Liver (tissue), 2 donors: ENCODE data around the gene TFDP1.

Source experiments
- RAD21 ChIP-seq, 2 donors: IDR thresholded peaks; 2 replicates each; pipeline ENCODE4 v1.6.1; 2016; ENCODE audit warnings: antibody characterized with exemption in 2 of 2, mild to moderate bottlenecking in 2 of 2
- TAF1 ChIP-seq: conservative IDR thresholded peaks from 2 replicates; pipeline ENCODE4 v1.6.1; 2016; ENCODE audit warnings: antibody characterized with exemption, mild to moderate bottlenecking
- donor health status: healthy.

DNA sequence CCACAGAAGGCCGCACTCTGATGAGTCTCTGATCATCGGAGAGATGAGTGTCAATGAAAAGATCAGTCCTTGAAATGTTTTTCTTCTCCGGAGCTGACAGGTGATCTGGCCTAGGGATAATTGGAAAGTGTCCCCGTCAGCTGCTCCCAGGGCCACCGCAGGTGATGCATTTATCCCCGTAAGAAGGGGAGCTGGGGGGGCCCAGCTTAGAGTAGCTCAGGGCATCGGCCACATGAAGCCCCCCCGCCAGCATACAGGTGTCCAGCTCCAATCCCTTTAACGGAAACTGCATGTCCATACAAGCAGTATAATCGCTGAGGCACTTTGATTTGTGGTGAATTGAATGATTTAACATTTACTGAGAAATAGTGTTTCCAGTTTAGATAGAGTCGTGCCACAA, 45.7 kb downstream of the TFDP1 start:
- no peak for TF ChIP-seq TAF1
- no peak for TF ChIP-seq RAD21 (IDR thresholded peaks at IDR 0.05)
